OCI-LY3 (cell line): ENCODE measurements around the gene CTNND1.

Experiments used
- H2AFZ ChIP-seq: fragments of 200-600, 300-600 bp; shearing (Covaris generic); 2 replicates; pipeline ENCODE4 v1.6.0; 2014; ENCODE audit warnings: antibody characterized with exemption, low read depth, low read length
- H3K27ac ChIP-seq: fragments of 200-600, 300-600 bp; sonication (generic); 2 replicates; pipeline ENCODE4 v1.5.1; 2014; ENCODE audit warnings: mild to moderate bottlenecking, low read length, moderate library complexity, mixed read lengths
- H3K27me3 ChIP-seq: fragments of 200-600, 300-600 bp; sonication (generic); 2 replicates; pipeline ENCODE4 v1.6.1; 2014; ENCODE audit warnings: low read depth, low read length, mixed read lengths
- H3K36me3 ChIP-seq: fragments of 200-600, 300-600 bp; sonication (generic); replicated peaks from 2 replicates; pipeline ENCODE3; 2014; ENCODE audit warnings: low read depth, low read length, mixed read lengths
- H3K4me1 ChIP-seq: fragments of 300-600, 200-600 bp; sonication (generic); 2 replicates; pipeline ENCODE4 v1.6.1; 2014; ENCODE audit warnings: low read length, mixed read lengths
- H3K4me2 ChIP-seq: fragments of 200-600, 300-600 bp; sonication (generic); 2 replicates; pipeline ENCODE4 v1.6.1; 2014; ENCODE audit warnings: low read length, mixed read lengths
- H3K4me3 ChIP-seq: fragments of 300-600, 200-600 bp; sonication (generic); 2 replicates; pipeline ENCODE4 v1.5.1; 2014; ENCODE audit warnings: antibody characterized with exemption, mild to moderate bottlenecking, low read length, moderate library complexity
- H3K79me2 ChIP-seq: fragments of 300-600, 200-600 bp; shearing (Covaris generic); 2 replicates; pipeline ENCODE4 v1.6.1; 2014; ENCODE audit warnings: mild to moderate bottlenecking, low read length, mixed read lengths
- H3K9ac ChIP-seq: fragments of 300-600, 200-600 bp; shearing (Covaris generic); 2 replicates; pipeline ENCODE4 v1.6.0; 2014; ENCODE audit warnings: mild to moderate bottlenecking, low read length, moderate library complexity
- H3K9me3 ChIP-seq: fragments of 200-600, 300-600 bp; shearing (Covaris generic); 2 replicates; pipeline ENCODE4 v1.6.1; 2014; ENCODE audit warnings: low read length, mixed read lengths; ENCODE audit not compliant: insufficient read depth
- H4K20me1 ChIP-seq: fragments of 200-600, 300-600 bp; sonication (generic); 2 replicates; pipeline ENCODE4 v1.6.1; 2016; ENCODE audit warnings: low read length, mixed read lengths; ENCODE audit not compliant: insufficient read depth
- EZH2phosphoT487 ChIP-seq: fragments of 200-600 bp; shearing (Covaris generic); IDR thresholded peaks from 2 replicates; pipeline ENCODE4 v1.6.1; 2018; ENCODE audit warnings: antibody characterized with exemption, mixed run types, low read depth
- TF ChIP-seq, protein P1 (sequence below): fragments of 200-600, 300-600 bp; sonication (generic); IDR thresholded peaks from 2 replicates; pipeline ENCODE4 v1.5.1; 2014; ENCODE audit warnings: antibody characterized with exemption, low read length, low read depth

Gene CTNND1

DNA sequence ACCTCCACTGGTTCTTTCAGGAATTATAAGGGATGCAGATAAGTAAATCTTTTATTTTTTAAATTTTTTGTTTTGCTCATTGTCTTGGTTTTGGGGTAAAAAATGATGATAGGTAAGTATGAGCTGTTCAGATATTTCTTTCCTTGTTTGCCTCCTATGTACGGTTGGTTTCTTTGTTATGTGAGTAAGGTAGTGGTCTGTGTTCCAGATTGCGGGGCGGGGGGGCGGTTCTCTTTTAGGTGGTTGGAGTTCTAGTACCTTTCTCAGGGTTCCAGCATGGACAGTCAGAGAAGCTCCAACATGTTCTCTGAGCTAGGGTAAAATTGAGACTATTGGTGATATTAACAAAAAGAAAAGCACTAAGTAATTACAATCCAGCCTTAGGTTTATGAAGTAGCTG is 2.4 kb downstream of the CTNND1 start:
- Histone ChIP-seq H3K4me3 (no peak overlapping the region), H3K9me3 (no peaks in the 10 kb centered on the region), H3K9ac (no peak overlapping the region), H3K27ac (no peak overlapping the region), H3K79me2 (no peaks in the 10 kb centered on the region), H3K4me1 (no peaks in the 10 kb centered on the region), H3K36me3 (no peaks in the 10 kb centered on the region), H4K20me1 (no peaks in the 10 kb centered on the region), H3K27me3 (no peaks in the 10 kb centered on the region), H2AFZ (no peak overlapping the region), H3K4me2 (no peak overlapping the region)
- TF ChIP-seq EZH2phosphoT487: no peak
- TF ChIP-seq, protein P1, sequence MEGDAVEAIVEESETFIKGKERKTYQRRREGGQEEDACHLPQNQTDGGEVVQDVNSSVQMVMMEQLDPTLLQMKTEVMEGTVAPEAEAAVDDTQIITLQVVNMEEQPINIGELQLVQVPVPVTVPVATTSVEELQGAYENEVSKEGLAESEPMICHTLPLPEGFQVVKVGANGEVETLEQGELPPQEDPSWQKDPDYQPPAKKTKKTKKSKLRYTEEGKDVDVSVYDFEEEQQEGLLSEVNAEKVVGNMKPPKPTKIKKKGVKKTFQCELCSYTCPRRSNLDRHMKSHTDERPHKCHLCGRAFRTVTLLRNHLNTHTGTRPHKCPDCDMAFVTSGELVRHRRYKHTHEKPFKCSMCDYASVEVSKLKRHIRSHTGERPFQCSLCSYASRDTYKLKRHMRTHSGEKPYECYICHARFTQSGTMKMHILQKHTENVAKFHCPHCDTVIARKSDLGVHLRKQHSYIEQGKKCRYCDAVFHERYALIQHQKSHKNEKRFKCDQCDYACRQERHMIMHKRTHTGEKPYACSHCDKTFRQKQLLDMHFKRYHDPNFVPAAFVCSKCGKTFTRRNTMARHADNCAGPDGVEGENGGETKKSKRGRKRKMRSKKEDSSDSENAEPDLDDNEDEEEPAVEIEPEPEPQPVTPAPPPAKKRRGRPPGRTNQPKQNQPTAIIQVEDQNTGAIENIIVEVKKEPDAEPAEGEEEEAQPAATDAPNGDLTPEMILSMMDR: no peak

DNA sequence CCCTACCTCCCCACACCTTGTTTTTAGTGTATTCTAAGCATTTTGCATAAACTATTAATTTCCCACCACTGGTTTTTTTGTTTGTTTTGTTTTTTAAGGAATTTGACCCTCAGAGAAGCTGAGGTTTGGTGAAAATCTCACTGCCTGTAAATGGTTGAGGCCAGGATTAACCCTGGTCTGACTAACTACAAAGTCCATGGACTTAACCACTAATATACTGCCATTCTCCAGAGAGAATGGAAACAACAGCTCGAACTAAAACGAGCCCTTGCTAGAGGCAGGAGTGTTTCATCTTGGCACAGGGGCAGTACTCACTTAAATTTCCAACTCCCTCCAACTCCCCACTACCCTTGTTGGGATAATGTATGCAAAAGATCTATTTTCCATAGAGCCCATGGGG is 3.0 kb downstream of the CTNND1 start:
- Histone ChIP-seq H3K9ac (no peak overlapping the region), H3K4me1 (no peaks in the 10 kb centered on the region), H3K9me3 (no peaks in the 10 kb centered on the region), H4K20me1 (no peaks in the 10 kb centered on the region), H3K4me3 (no peak overlapping the region), H2AFZ (no peak overlapping the region), H3K4me2 (no peak overlapping the region), H3K36me3 (no peaks in the 10 kb centered on the region), H3K27ac (no peak overlapping the region), H3K79me2 (no peaks in the 10 kb centered on the region), H3K27me3 (no peaks in the 10 kb centered on the region)
- TF ChIP-seq EZH2phosphoT487: no peak
- TF ChIP-seq, protein P1: no peak

DNA sequence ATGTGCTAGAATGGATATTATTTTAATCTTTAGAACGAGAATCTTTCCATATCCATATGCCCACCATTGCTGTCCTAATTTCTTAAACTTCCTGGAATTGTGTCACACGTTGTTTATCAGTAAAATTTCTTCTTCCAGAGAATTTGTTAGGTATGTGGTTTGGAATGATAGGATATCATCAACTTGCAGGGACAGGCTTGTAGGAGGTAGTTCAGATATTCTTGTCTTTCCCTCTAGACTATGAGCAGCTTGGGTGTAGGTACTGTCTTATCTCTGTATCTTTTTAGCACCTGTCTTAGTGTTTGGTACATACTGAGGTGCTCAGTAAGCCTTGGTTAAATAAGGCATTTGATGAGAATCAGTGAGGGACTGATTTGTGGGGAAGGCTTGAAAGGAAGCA is 3.4 kb downstream of the CTNND1 start:
- no peaks in the 10 kb centered on the region for H3K4me1 ChIP-seq
- H3K4me3 ChIP-seq: no peak overlapping the region
- H3K9ac ChIP-seq: no peak overlapping the region
- H3K27me3 ChIP-seq: no peaks in the 10 kb centered on the region
- H3K79me2 ChIP-seq: no peaks in the 10 kb centered on the region
- H3K4me2 ChIP-seq: no peak overlapping the region
- TF ChIP-seq, protein P1: no peak
- no peak for TF ChIP-seq EZH2phosphoT487
- no peak overlapping the region for H3K27ac ChIP-seq
- H3K36me3 ChIP-seq: no peaks in the 10 kb centered on the region
- no peak overlapping the region for H2AFZ ChIP-seq
- H4K20me1 ChIP-seq: no peaks in the 10 kb centered on the region
- H3K9me3 ChIP-seq: no peaks in the 10 kb centered on the region

DNA sequence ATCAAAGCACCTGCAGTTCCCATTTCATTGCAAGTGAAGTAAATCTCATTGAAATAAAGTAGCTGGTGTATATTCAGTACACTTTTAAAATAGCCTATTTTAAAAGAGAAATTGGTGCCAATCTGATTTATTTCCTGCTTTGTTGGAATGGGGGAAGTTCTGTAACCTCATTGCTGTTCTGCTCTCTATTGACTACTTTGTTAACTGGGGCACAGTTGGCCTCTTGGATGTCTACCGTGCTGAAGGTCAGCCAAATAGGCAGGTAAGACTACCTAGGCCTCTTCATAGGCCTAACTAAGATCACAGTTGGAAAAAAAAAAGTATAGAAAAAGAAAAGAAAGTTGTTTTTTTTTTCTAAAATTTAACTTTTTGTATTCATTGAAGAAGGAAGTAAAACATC is 9.2 kb downstream of the CTNND1 start:
- Histone ChIP-seq H3K36me3 (no peaks in the 10 kb centered on the region), H2AFZ (no peak overlapping the region), H3K4me1 (no peaks in the 10 kb centered on the region), H3K9ac (no peak overlapping the region), H3K9me3 (no peaks in the 10 kb centered on the region), H4K20me1 (no peaks in the 10 kb centered on the region), H3K27me3 (no peaks in the 10 kb centered on the region), H3K4me2 (no peak overlapping the region), H3K27ac (no peak overlapping the region), H3K4me3 (no peak overlapping the region), H3K79me2 (no peaks in the 10 kb centered on the region)
- TF ChIP-seq EZH2phosphoT487: no peak

DNA sequence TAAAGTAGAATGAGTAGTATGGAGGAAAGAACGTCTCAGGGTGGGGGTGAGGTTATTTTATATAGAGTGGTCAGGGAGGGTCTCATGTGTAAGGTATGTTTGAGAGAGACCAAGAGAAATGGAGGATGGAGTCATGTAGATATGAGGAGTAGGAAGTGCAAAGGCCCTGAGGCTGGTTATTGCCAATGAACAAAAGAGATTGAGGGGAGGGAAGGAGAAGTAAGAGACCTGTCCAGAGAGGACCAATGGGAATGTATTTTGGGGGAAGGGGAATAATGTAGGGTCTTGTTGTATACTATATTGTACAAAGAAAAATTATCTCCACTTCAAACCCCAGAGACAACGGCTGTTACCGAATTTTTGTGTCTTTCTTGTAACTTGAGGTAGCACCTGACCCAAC is 9.8 kb downstream of the CTNND1 start:
- Histone ChIP-seq H3K4me2 (no peak overlapping the region), H3K79me2 (no peaks in the 10 kb centered on the region), H4K20me1 (no peaks in the 10 kb centered on the region), H3K4me1 (no peaks in the 10 kb centered on the region), H3K9me3 (no peaks in the 10 kb centered on the region), H3K27me3 (no peaks in the 10 kb centered on the region), H3K4me3 (no peak overlapping the region), H3K9ac (no peak overlapping the region), H3K36me3 (no peaks in the 10 kb centered on the region), H3K27ac (no peak overlapping the region), H2AFZ (no peak overlapping the region)
- TF ChIP-seq, protein P1: no peak
- TF ChIP-seq EZH2phosphoT487: no peak
